NCI-H82 treated with DMSO at 0.1 percent for 48 hours (cell line): Measurements from ENCODE around the gene SSR2.
A peak's percentile ranks its signal among the peaks of the same experiment; 100 is the strongest.
"Not testable (repeated sequence)": the region's sequence is repeated elsewhere in the genome, so short reads cannot be mapped to it uniquely, and the experiment has no call there.

Source experiments
- DNase-seq: peaks from one replicate; lab custom pipeline; 2025; ENCODE audit not compliant: unreplicated experiment; lab: John Stamatoyannopoulos, UW

Gene SSR2

GRCh38 chr1:156048663-156049258, 28.0 kb upstream of the SSR2 start:
- no peak for DNase-seq

- DNase-seq = no peak
Observed at GRCh38 chr1:156045076-156045475, 24.3 kb upstream of the SSR2 start.

GRCh38 chr1:156042828-156043227, 22.1 kb upstream of the SSR2 start:
- DNase-seq = no peak

- not testable (repeated sequence) for DNase-seq
Observed at GRCh38 chr1:156034991-156035390, 14.2 kb upstream of the SSR2 start.

- no peak for DNase-seq
Observed at GRCh38 chr1:156033011-156033410, 12.3 kb upstream of the SSR2 start.

GRCh38 chr1:156026588-156026987, 5.8 kb upstream of the SSR2 start:
- no peak for DNase-seq

- DNase-seq = peak; percentile 54
Observed at GRCh38 chr1:156025876-156026275, 5.1 kb upstream of the SSR2 start.

GRCh38 chr1:156024801-156025200, 4.0 kb upstream of the SSR2 start:
- no peak for DNase-seq

GRCh38 chr1:156021954-156022353, 1.2 kb upstream of the SSR2 start:
- no peak for DNase-seq

- no peak for DNase-seq
Observed at GRCh38 chr1:156021093-156021428, 310 bp upstream of the SSR2 start.

GRCh38 chr1:156019946-156020292, 832 bp downstream of the SSR2 start:
- no peak for DNase-seq

- no peak for DNase-seq
Observed at GRCh38 chr1:156014829-156015228, 5.9 kb downstream of the SSR2 start.

- DNase-seq = no peak
Observed at GRCh38 chr1:156012051-156012817, 8.5 kb downstream of the SSR2 start.

- DNase-seq = no peak
Observed at GRCh38 chr1:156009404-156009803, 11.3 kb downstream of the SSR2 start.

GRCh38 chr1:156006666-156007376, 13.9 kb downstream of the SSR2 start:
- no peak for DNase-seq

- DNase-seq = no peak
Observed at GRCh38 chr1:156004843-156005584, 15.7 kb downstream of the SSR2 start.

- no peak for DNase-seq
Observed at GRCh38 chr1:156003923-156004188, 16.9 kb downstream of the SSR2 start.

GRCh38 chr1:156002188-156002911, 18.4 kb downstream of the SSR2 start:
- no peak for DNase-seq

GRCh38 chr1:156001662-156002171, 19.0 kb downstream of the SSR2 start:
- no peak for DNase-seq

GRCh38 chr1:156001021-156001661, 19.6 kb downstream of the SSR2 start:
- no peak for DNase-seq

GRCh38 chr1:155999964-156000363, 20.8 kb downstream of the SSR2 start:
- DNase-seq = no peak
